BE2C (cell line): ENCODE data around the gene TYRO3.
"Not testable (repeated sequence)": the region's sequence is repeated elsewhere in the genome, so short reads cannot be mapped to it uniquely, and the experiment has no call there.

Experiments used
- DNase-seq: peaks from one replicate; pipeline ENCODE4 v3.0.0-alpha.2; 2020
- H3K27me3 ChIP-seq: fragments of 250-450 bp; sonication (Bioruptor Pico); 2 replicates; pipeline ENCODE4 v1.5.1; 2020; ENCODE audit warnings: mild to moderate bottlenecking
- H3K36me3 ChIP-seq: fragments of 250-450 bp; sonication (Bioruptor Pico); 2 replicates; pipeline ENCODE4 v1.5.1; 2020; ENCODE audit warnings: mild to moderate bottlenecking
- H3K4me1 ChIP-seq: fragments of 250-450 bp; sonication (Bioruptor Pico); 2 replicates; pipeline ENCODE4 v1.5.1; 2020
- H3K4me3 ChIP-seq: 2 replicates; pipeline ENCODE4 v1.5.1; 2011; ENCODE audit warnings: low read depth, low read length
- H3K9me3 ChIP-seq: fragments of 250-450 bp; sonication (Bioruptor Pico); 2 replicates; pipeline ENCODE4 v1.5.1; 2020
- CTCF ChIP-seq: IDR thresholded peaks from 2 replicates; pipeline ENCODE4 v1.5.1; 2012; ENCODE audit warnings: mild to moderate bottlenecking, low read depth, low read length

The TYRO3 gene

GRCh38 chr15:41567261-41567660 lies 8.2 kb downstream of the TYRO3 start:
- Histone ChIP-seq H3K27me3 (no peaks in the 10 kb centered on the region), H3K4me3 (no peak overlapping the region), H3K9me3 (no peaks in the 10 kb centered on the region), H3K36me3 (peaks cover 8% of the 10 kb centered on the region), H3K4me1 (peaks cover 37% of the 10 kb centered on the region)
- no peak for TF ChIP-seq CTCF
- DNase-seq, result no peak

- DNase-seq, result no peak
- Histone ChIP-seq H3K27me3 (no peaks in the 10 kb centered on the region), H3K4me3 (no peak overlapping the region), H3K36me3 (peaks cover 8% of the 10 kb centered on the region), H3K9me3 (no peaks in the 10 kb centered on the region), H3K4me1 (peaks cover 33% of the 10 kb centered on the region)
- no peak for TF ChIP-seq CTCF
These were observed 8.8 kb downstream of the TYRO3 start for GRCh38 chr15:41567862-41568261.

GRCh38 chr15:41568350-41569017 lies 9.5 kb downstream of the TYRO3 start:
- no peaks in the 10 kb centered on the region for H3K27me3 ChIP-seq
- H3K4me1 ChIP-seq, result peaks cover 30% of the 10 kb centered on the region
- no peak for TF ChIP-seq CTCF
- no peak overlapping the region for H3K4me3 ChIP-seq
- no peak for DNase-seq
- no peaks in the 10 kb centered on the region for H3K9me3 ChIP-seq
- H3K36me3 ChIP-seq, result peaks cover 5% of the 10 kb centered on the region

GRCh38 chr15:41569232-41569631 lies 10.2 kb downstream of the TYRO3 start:
- H3K4me1 ChIP-seq, result peaks cover 26% of the 10 kb centered on the region
- not testable (repeated sequence) for H3K9me3 ChIP-seq, DNase-seq, H3K27me3 ChIP-seq, H3K36me3 ChIP-seq, H3K4me3 ChIP-seq

GRCh38 chr15:41570764-41571163 lies 11.8 kb downstream of the TYRO3 start:
- TF ChIP-seq CTCF, result no peak
- no peak for DNase-seq
- no peaks in the 10 kb centered on the region for H3K27me3 ChIP-seq
- peaks cover 15% of the 10 kb centered on the region for H3K36me3 ChIP-seq
- H3K4me3 ChIP-seq, result no peak overlapping the region
- H3K4me1 ChIP-seq, result peaks cover 14% of the 10 kb centered on the region
- H3K9me3 ChIP-seq, result no peaks in the 10 kb centered on the region

- no peak overlapping the region for H3K4me3 ChIP-seq
- H3K27me3 ChIP-seq, result no peaks in the 10 kb centered on the region
- peaks cover 15% of the 10 kb centered on the region for H3K36me3 ChIP-seq
- no peak for DNase-seq
- H3K4me1 ChIP-seq, result peaks cover 5% of the 10 kb centered on the region; the same call in 1 of the 2 replicates
- H3K9me3 ChIP-seq, result no peaks in the 10 kb centered on the region
- no peak for TF ChIP-seq CTCF
These were observed 12.9 kb downstream of the TYRO3 start for GRCh38 chr15:41571948-41572347.
